Stimulated activated memory B cell treated with anti-CD40 and anti-IgM and Interleukin-4, amounts not matched to agents 10 μg/mL and 1 μg/mL and 100 μg/mL, for 72 hours (primary cell): ENCODE results near the gene BNIP3.

Experiments used
- ATAC-seq: fragments of 150-1000 bp; cut with Tn5 transposase; 2 replicates; pipeline ENCODE4 v1.10.0; 2021
- H3K27ac Mint-ChIP-seq: one replicate; pipeline ENCODE4 v1.8.0; 2022; ENCODE audit warnings: mild to moderate bottlenecking, mixed read lengths
- H3K27me3 Mint-ChIP-seq: one replicate; pipeline ENCODE4 v1.8.0; 2022; ENCODE audit warnings: mixed read lengths
- H3K36me3 Mint-ChIP-seq: one replicate; pipeline ENCODE4 v1.8.0; 2022; ENCODE audit warnings: mixed read lengths
- H3K4me1 Mint-ChIP-seq: one replicate; pipeline ENCODE4 v1.8.0; 2022; ENCODE audit warnings: mixed read lengths
- H3K4me3 Mint-ChIP-seq: one replicate; pipeline ENCODE4 v1.8.0; 2022; ENCODE audit warnings: mild to moderate bottlenecking, moderate library complexity, mixed read lengths
- H3K9me3 Mint-ChIP-seq: one replicate; pipeline ENCODE4 v1.8.0; 2022; ENCODE audit warnings: mixed read lengths

Gene BNIP3

GRCh38 chr10:131975796-131976195 lies 5.9 kb downstream of the BNIP3 start:
- peaks cover 45% of the 10 kb centered on the region for H3K4me1 Mint-ChIP-seq
- no peak overlapping the region for H3K27ac Mint-ChIP-seq
- no peaks in the 10 kb centered on the region for H3K9me3 Mint-ChIP-seq
- H3K4me3 Mint-ChIP-seq: no peak overlapping the region
- peaks cover 13% of the 10 kb centered on the region for H3K27me3 Mint-ChIP-seq
- ATAC-seq: no peak
- peaks cover 35% of the 10 kb centered on the region for H3K36me3 Mint-ChIP-seq

- peaks cover 43% of the 10 kb centered on the region for H3K36me3 Mint-ChIP-seq
- peaks cover 41% of the 10 kb centered on the region for H3K4me1 Mint-ChIP-seq
- H3K9me3 Mint-ChIP-seq: no peaks in the 10 kb centered on the region
- H3K27me3 Mint-ChIP-seq: peaks cover 10% of the 10 kb centered on the region
- no peak overlapping the region for H3K27ac Mint-ChIP-seq
- ATAC-seq: no peak
- H3K4me3 Mint-ChIP-seq: no peak overlapping the region
Observed at GRCh38 chr10:131975003-131975402, 6.7 kb downstream of the BNIP3 start.

- peaks cover 47% of the 10 kb centered on the region for H3K36me3 Mint-ChIP-seq
- H3K27ac Mint-ChIP-seq: no peak overlapping the region
- H3K4me3 Mint-ChIP-seq: no peak overlapping the region
- peaks cover 2% of the 10 kb centered on the region for H3K27me3 Mint-ChIP-seq
- H3K4me1 Mint-ChIP-seq: peaks cover 33% of the 10 kb centered on the region
- ATAC-seq: no peak
- H3K9me3 Mint-ChIP-seq: no peaks in the 10 kb centered on the region
Observed at GRCh38 chr10:131974034-131974817, 7.5 kb downstream of the BNIP3 start.

GRCh38 chr10:131973160-131973951 lies 8.4 kb downstream of the BNIP3 start:
- peak; percentile 52 for ATAC-seq
- H3K27me3 Mint-ChIP-seq: no peaks in the 10 kb centered on the region
- peaks cover 28% of the 10 kb centered on the region for H3K4me1 Mint-ChIP-seq
- peaks cover 56% of the 10 kb centered on the region for H3K36me3 Mint-ChIP-seq
- peak overlapping the region; percentile 62 for H3K4me3 Mint-ChIP-seq
- H3K27ac Mint-ChIP-seq: peak overlapping the region; percentile 69
- H3K9me3 Mint-ChIP-seq: no peaks in the 10 kb centered on the region

GRCh38 chr10:131972474-131973071 lies 9.2 kb downstream of the BNIP3 start:
- H3K4me1 Mint-ChIP-seq: peaks cover 22% of the 10 kb centered on the region
- H3K36me3 Mint-ChIP-seq: peaks cover 48% of the 10 kb centered on the region

GRCh38 chr10:131971591-131971990 lies 10.1 kb downstream of the BNIP3 start:
- Mint-ChIP-seq H3K4me3 (no peak overlapping the region), H3K4me1 (peaks cover 19% of the 10 kb centered on the region)
- no peak for ATAC-seq

More at GRCh38 chr10:131972474-131973071, 9.2 kb downstream of the BNIP3 start:
- peak; percentile 37 for ATAC-seq
- Mint-ChIP-seq H3K27ac (peak overlapping the region; percentile 69), H3K27me3 (no peaks in the 10 kb centered on the region), H3K9me3 (no peaks in the 10 kb centered on the region), H3K4me3 (peak overlapping the region; percentile 62)

GRCh38 chr10:131970946-131971345 lies 10.8 kb downstream of the BNIP3 start:
- Mint-ChIP-seq H3K4me3 (no peak overlapping the region), H3K27ac (no peak overlapping the region), H3K4me1 (peaks cover 16% of the 10 kb centered on the region), H3K36me3 (peaks cover 52% of the 10 kb centered on the region), H3K9me3 (no peaks in the 10 kb centered on the region), H3K27me3 (no peaks in the 10 kb centered on the region)
- ATAC-seq: no peak

More at GRCh38 chr10:131971591-131971990, 10.1 kb downstream of the BNIP3 start:
- H3K27ac Mint-ChIP-seq: no peak overlapping the region
- no peaks in the 10 kb centered on the region for H3K9me3 Mint-ChIP-seq
- no peaks in the 10 kb centered on the region for H3K27me3 Mint-ChIP-seq
- H3K36me3 Mint-ChIP-seq: peaks cover 48% of the 10 kb centered on the region

GRCh38 chr10:131968949-131969348 lies 12.8 kb downstream of the BNIP3 start:
- no peak for ATAC-seq
- H3K27me3 Mint-ChIP-seq: no peaks in the 10 kb centered on the region
- no peak overlapping the region for H3K4me3 Mint-ChIP-seq
- H3K9me3 Mint-ChIP-seq: no peaks in the 10 kb centered on the region
- H3K4me1 Mint-ChIP-seq: peaks cover 16% of the 10 kb centered on the region
- peaks cover 63% of the 10 kb centered on the region for H3K36me3 Mint-ChIP-seq
- no peak overlapping the region for H3K27ac Mint-ChIP-seq

- Mint-ChIP-seq H3K4me3 (no peak overlapping the region), H3K27ac (no peak overlapping the region), H3K4me1 (no peaks in the 10 kb centered on the region), H3K36me3 (peaks cover 43% of the 10 kb centered on the region), H3K27me3 (no peaks in the 10 kb centered on the region), H3K9me3 (no peaks in the 10 kb centered on the region)
- ATAC-seq: no peak
Observed at GRCh38 chr10:131964298-131964697, 17.4 kb downstream of the BNIP3 start.

GRCh38 chr10:131963811-131964210 lies 17.9 kb downstream of the BNIP3 start:
- Mint-ChIP-seq H3K36me3 (peaks cover 43% of the 10 kb centered on the region), H3K27me3 (no peaks in the 10 kb centered on the region), H3K4me1 (no peaks in the 10 kb centered on the region), H3K9me3 (no peaks in the 10 kb centered on the region), H3K4me3 (no peak overlapping the region), H3K27ac (no peak overlapping the region)
- ATAC-seq: no peak

GRCh38 chr10:131963350-131963749 lies 18.4 kb downstream of the BNIP3 start:
- peaks cover 43% of the 10 kb centered on the region for H3K36me3 Mint-ChIP-seq
- H3K27me3 Mint-ChIP-seq: no peaks in the 10 kb centered on the region
- H3K4me1 Mint-ChIP-seq: no peaks in the 10 kb centered on the region
- no peaks in the 10 kb centered on the region for H3K9me3 Mint-ChIP-seq
- H3K4me3 Mint-ChIP-seq: no peak overlapping the region
- no peak overlapping the region for H3K27ac Mint-ChIP-seq
- ATAC-seq: no peak

GRCh38 chr10:131961777-131962662 lies 19.7 kb downstream of the BNIP3 start:
- Mint-ChIP-seq H3K36me3 (peaks cover 56% of the 10 kb centered on the region), H3K4me3 (peak overlapping the region; percentile 25), H3K9me3 (no peaks in the 10 kb centered on the region), H3K27ac (no peak overlapping the region), H3K4me1 (no peaks in the 10 kb centered on the region), H3K27me3 (no peaks in the 10 kb centered on the region)
- ATAC-seq: no peak

GRCh38 chr10:131961047-131961776 lies 20.5 kb downstream of the BNIP3 start:
- peaks cover 58% of the 10 kb centered on the region for H3K36me3 Mint-ChIP-seq
- H3K27ac Mint-ChIP-seq: no peak overlapping the region
- no peaks in the 10 kb centered on the region for H3K27me3 Mint-ChIP-seq
- no peak overlapping the region for H3K4me3 Mint-ChIP-seq
- peak; percentile 47 for ATAC-seq
- H3K4me1 Mint-ChIP-seq: no peaks in the 10 kb centered on the region
- no peaks in the 10 kb centered on the region for H3K9me3 Mint-ChIP-seq

GRCh38 chr10:131960631-131961046 lies 21.1 kb downstream of the BNIP3 start:
- Mint-ChIP-seq H3K27me3 (no peaks in the 10 kb centered on the region), H3K4me1 (no peaks in the 10 kb centered on the region), H3K27ac (no peak overlapping the region), H3K9me3 (no peaks in the 10 kb centered on the region), H3K4me3 (no peak overlapping the region), H3K36me3 (peaks cover 60% of the 10 kb centered on the region)
- peak; percentile 27 for ATAC-seq
